OCI-LY1 (cell line): ENCODE measurements around the gene PTPRN2.

Source experiments
- H2AFZ ChIP-seq: fragments of 200-600 bp; sonication (generic), shearing (Covaris generic); 2 replicates; pipeline ENCODE4 v1.6.0; 2014; ENCODE audit warnings: antibody characterized with exemption, mild to moderate bottlenecking, low read length
- H3F3A ChIP-seq: fragments of 200-600 bp; sonication (generic), shearing (Covaris generic); 2 replicates; pipeline ENCODE4 v1.6.0; 2014; ENCODE audit warnings: mild to moderate bottlenecking, antibody characterized with exemption, low read length, moderate library complexity; ENCODE audit not compliant: insufficient read depth
- H3K27ac ChIP-seq: fragments of 200-600 bp; sonication (generic); 2 replicates; pipeline ENCODE4 v1.5.1; 2014; ENCODE audit warnings: low read length, mixed run types, mild to moderate bottlenecking, low read depth; ENCODE audit not compliant: poor library complexity, severe bottlenecking
- H3K27me3 ChIP-seq: fragments of 200-600 bp; sonication (generic); 2 replicates; pipeline ENCODE4 v1.6.0; 2014; ENCODE audit warnings: antibody characterized with exemption, mild to moderate bottlenecking, low read length, moderate library complexity; ENCODE audit not compliant: insufficient read depth
- H3K36me3 ChIP-seq: fragments of 200-600 bp; sonication (generic); 2 replicates; pipeline ENCODE4 v1.6.1; 2014; ENCODE audit warnings: mild to moderate bottlenecking, antibody characterized with exemption, low read length, moderate library complexity, mixed read lengths; ENCODE audit not compliant: insufficient read depth
- H3K4me1 ChIP-seq: fragments of 200-600 bp; sonication (generic); 2 replicates; pipeline ENCODE4 v1.5.1; 2014; ENCODE audit warnings: mild to moderate bottlenecking, low read length, moderate library complexity; ENCODE audit not compliant: insufficient read depth, severe bottlenecking
- H3K4me2 ChIP-seq: fragments of 200-600 bp; sonication (generic), shearing (Covaris generic); 2 replicates; pipeline ENCODE4 v1.6.1; 2014; ENCODE audit warnings: low read length
- H3K4me3 ChIP-seq: fragments of 200-600 bp; sonication (generic); 2 replicates; pipeline ENCODE4 v1.5.1; 2014; ENCODE audit warnings: low read length, low read depth, mild to moderate bottlenecking, mixed read lengths; ENCODE audit not compliant: poor library complexity, severe bottlenecking
- H3K79me2 ChIP-seq: fragments of 200-600 bp; shearing (Covaris generic); 2 replicates; pipeline ENCODE4 v1.6.1; 2016; ENCODE audit warnings: mixed run types, low read length, mixed read lengths; ENCODE audit not compliant: insufficient read depth
- H3K9ac ChIP-seq: fragments of 200-600 bp; sonication (generic), shearing (Covaris generic); 2 replicates; pipeline ENCODE4 v1.6.1; 2014; ENCODE audit warnings: mild to moderate bottlenecking, low read length, mixed read lengths
- H3K9me2 ChIP-seq: fragments of 200-600 bp; sonication (generic), shearing (Covaris generic); 2 replicates; pipeline ENCODE4 v1.6.1; 2014; ENCODE audit warnings: low read depth, mild to moderate bottlenecking, low read length, mixed read lengths
- H3K9me3 ChIP-seq: fragments of 200-600 bp; shearing (Covaris generic); 2 replicates; pipeline ENCODE4 v1.6.1; 2014; ENCODE audit warnings: low read length, mixed read lengths
- H4K20me1 ChIP-seq: fragments of 200-600 bp; sonication (generic), shearing (Covaris generic); 2 replicates; pipeline ENCODE4 v1.6.0; 2016; ENCODE audit warnings: mild to moderate bottlenecking, low read length; ENCODE audit not compliant: insufficient read depth
- CTCF ChIP-seq: fragments of 200-600 bp; sonication (generic), shearing (Covaris generic); IDR thresholded peaks from 2 replicates; pipeline ENCODE4 v1.5.1; 2017; ENCODE audit warnings: mild to moderate bottlenecking, antibody characterized with exemption, low read length, moderate library complexity, mixed read lengths
- EZH2 ChIP-seq: fragments of 200-600 bp; sonication (generic), shearing (Covaris generic); IDR thresholded peaks from 2 replicates; pipeline ENCODE4 v1.8.0; 2017; ENCODE audit warnings: borderline replicate concordance, mixed run types, mild to moderate bottlenecking, antibody characterized with exemption, low read length, moderate library complexity, mixed read lengths

The PTPRN2 gene

GRCh38 chr7:157900556-157900955 lies 687.1 kb downstream of the PTPRN2 start:
- Histone ChIP-seq H3K4me2 (no peak overlapping the region), H3K27ac (no peak overlapping the region), H3K4me1 (no peaks in the 10 kb centered on the region), H3K36me3 (no peaks in the 10 kb centered on the region), H2AFZ (no peak overlapping the region), H4K20me1 (no peaks in the 10 kb centered on the region), H3F3A (no peaks in the 10 kb centered on the region), H3K9ac (no peak overlapping the region), H3K79me2 (no peaks in the 10 kb centered on the region), H3K27me3 (peaks cover 6% of the 10 kb centered on the region; the same call in 1 of the 2 replicates), H3K9me3 (no peaks in the 10 kb centered on the region), H3K4me3 (no peak overlapping the region), H3K9me2 (no peaks in the 10 kb centered on the region)
- TF ChIP-seq CTCF, result no peak
- TF ChIP-seq EZH2, result no peak

- no peak for TF ChIP-seq EZH2
Measured at GRCh38 chr7:157900011-157900410, 687.6 kb downstream of the PTPRN2 start.

GRCh38 chr7:157898802-157899505 lies 688.7 kb downstream of the PTPRN2 start:
- Histone ChIP-seq H4K20me1 (no peaks in the 10 kb centered on the region), H3K27me3 (peaks cover 3% of the 10 kb centered on the region; the same call in 1 of the 2 replicates), H3K36me3 (no peaks in the 10 kb centered on the region), H3K27ac (no peak overlapping the region), H2AFZ (no peak overlapping the region), H3K79me2 (no peaks in the 10 kb centered on the region), H3K9ac (no peak overlapping the region), H3K4me2 (no peak overlapping the region), H3F3A (no peaks in the 10 kb centered on the region), H3K9me2 (no peaks in the 10 kb centered on the region), H3K4me3 (no peak overlapping the region), H3K4me1 (no peaks in the 10 kb centered on the region), H3K9me3 (no peaks in the 10 kb centered on the region)
- TF ChIP-seq CTCF, result no peak
- TF ChIP-seq EZH2, result no peak

More at GRCh38 chr7:157900011-157900410, 687.6 kb downstream of the PTPRN2 start:
- Histone ChIP-seq H3K79me2 (no peaks in the 10 kb centered on the region), H3F3A (no peaks in the 10 kb centered on the region), H3K27me3 (peaks cover 6% of the 10 kb centered on the region; the same call in 1 of the 2 replicates), H3K9me2 (no peaks in the 10 kb centered on the region), H3K9ac (no peak overlapping the region), H3K4me1 (no peaks in the 10 kb centered on the region), H4K20me1 (no peaks in the 10 kb centered on the region), H2AFZ (no peak overlapping the region), H3K36me3 (no peaks in the 10 kb centered on the region), H3K27ac (no peak overlapping the region), H3K9me3 (no peaks in the 10 kb centered on the region), H3K4me2 (no peak overlapping the region), H3K4me3 (no peak overlapping the region)

- Histone ChIP-seq H3K27ac (no peak overlapping the region), H3K36me3 (no peaks in the 10 kb centered on the region), H3K4me3 (no peak overlapping the region), H3K27me3 (no peaks in the 10 kb centered on the region), H3K79me2 (no peaks in the 10 kb centered on the region), H3K9me3 (no peaks in the 10 kb centered on the region), H4K20me1 (no peaks in the 10 kb centered on the region), H3F3A (no peaks in the 10 kb centered on the region), H3K9me2 (no peaks in the 10 kb centered on the region), H3K9ac (no peak overlapping the region), H3K4me1 (no peaks in the 10 kb centered on the region), H3K4me2 (no peak overlapping the region), H2AFZ (no peak overlapping the region)
- TF ChIP-seq CTCF, result no peak
- no peak for TF ChIP-seq EZH2
Measured at GRCh38 chr7:157898261-157898660, 689.4 kb downstream of the PTPRN2 start.
